BLaER1 treated with 17β-estradiol and CSF1 and Interleukin-3, amounts not matched to agents 10 nM and 100 nM (cell line): ENCODE results near the gene SPATA22.
"Not testable (repeated sequence)": the region's sequence is repeated elsewhere in the genome, so short reads cannot be mapped to it uniquely, and the experiment has no call there.

ENCODE experiments used
- H3K27ac ChIP-seq, 11 experiments: shearing (Covaris generic); formaldehyde crosslinking; 2 replicates each; pipeline ENCODE4 v1.8.1; 2022
- H3K27me3 ChIP-seq, 11 experiments: shearing (Covaris generic); formaldehyde crosslinking; 2 replicates each; pipeline ENCODE4 v1.8.1; 2022
- H3K36me3 ChIP-seq, 11 experiments: shearing (Covaris generic); formaldehyde crosslinking; 2 replicates each; pipeline ENCODE4 v1.8.1; 2022
- H3K4me1 ChIP-seq, 10 experiments: shearing (Covaris generic); formaldehyde crosslinking; 2 replicates each; pipeline ENCODE4 v1.8.1; 2022
- H3K4me2 ChIP-seq, 11 experiments: shearing (Covaris generic); formaldehyde crosslinking; 2 replicates each; pipeline ENCODE4 v1.8.1; 2022
- H3K4me3 ChIP-seq, 10 experiments: shearing (Covaris generic); formaldehyde crosslinking; 2 replicates each; pipeline ENCODE4 v1.8.1; 2022
- H3K9ac ChIP-seq, 11 experiments: shearing (Covaris generic); formaldehyde crosslinking; 2 replicates each; pipeline ENCODE4 v1.8.1; 2022
- H3K9me3 ChIP-seq, 11 experiments: shearing (Covaris generic); formaldehyde crosslinking; replicated peaks in 1 of 11; 2 replicates each; pipeline ENCODE4 v1.8.1; 2022
- H4K20me1 ChIP-seq, 11 experiments: shearing (Covaris generic); formaldehyde crosslinking; 2 replicates each; pipeline ENCODE4 v1.8.1; 2022
- Cebpa-rat ChIP-seq, 11 experiments: shearing (Covaris generic); IDR thresholded peaks; 2 replicates each; pipeline ENCODE4 v1.8.1; 2022

The SPATA22 gene

GRCh38 chr17:3471599-3471998 lies at the start of gene SPATA22:
TSS of gene SPATA22 (minus strand) at chr17:3471819. CDS start at chr17:3469325, 2,494 bp downstream.
- no peaks in the 10 kb centered on the region for H3K27me3 ChIP-seq
- no peak for TF ChIP-seq Cebpa-rat (IDR thresholded peaks at IDR 0.05)
- H3K4me2 ChIP-seq = no peak within 1 kb of the TSS
- H3K4me1 ChIP-seq = peaks cover 0 to 5% (median 0%) of the 10 kb centered on the region in 10 experiments; a peak in 1 of 20 replicates
- no peaks in the 10 kb centered on the region for H4K20me1 ChIP-seq
- H3K9ac ChIP-seq = no peak within 1 kb of the TSS
- no peaks in the 10 kb centered on the region for H3K36me3 ChIP-seq
- no peak within 1 kb of the TSS for H3K4me3 ChIP-seq
- H3K27ac ChIP-seq = no peak within 1 kb of the TSS
- H3K9me3 ChIP-seq = peaks cover 10 to 15% (median 13%) of the 10 kb centered on the region in 11 experiments; a peak in 21 of 22 replicates

- H3K27ac ChIP-seq, H3K27me3 ChIP-seq: not testable (repeated sequence)
Observed at GRCh38 chr17:3519472-3519871, 47.9 kb upstream of the SPATA22 start.

DNA sequence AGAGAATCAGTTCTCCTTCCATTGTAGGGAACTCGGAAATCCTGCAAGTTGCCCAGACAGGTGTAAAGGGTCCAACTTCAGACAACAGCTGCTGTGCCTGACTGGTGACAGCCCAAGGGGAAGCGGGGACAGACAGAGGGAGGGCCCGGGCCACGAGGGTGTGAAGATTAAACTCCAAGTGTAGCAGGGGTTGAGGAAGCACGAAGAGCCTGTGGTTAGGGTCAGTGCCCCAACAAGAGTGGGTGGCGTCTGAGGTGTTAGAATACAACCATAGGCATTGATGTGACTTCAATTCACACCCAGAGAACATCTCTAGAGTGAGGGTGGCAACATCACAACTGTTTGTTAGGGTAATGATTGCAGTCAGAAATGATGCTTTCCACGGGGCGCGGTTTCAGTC lies 43.3 kb upstream of the SPATA22 start:
- Histone ChIP-seq H3K4me1 (no peaks in the 10 kb centered on the region; a peak in 1 of 20 replicates), H3K4me3 (no peak overlapping the region), H3K9ac (no peak overlapping the region), H3K27me3 (no peaks in the 10 kb centered on the region), H3K27ac (no peak overlapping the region), H3K36me3 (no peaks in the 10 kb centered on the region), H4K20me1 (no peaks in the 10 kb centered on the region; a peak in 1 of 22 replicates), H3K4me2 (no peak overlapping the region), H3K9me3 (peaks cover 0 to 10% (median 0%) of the 10 kb centered on the region in 11 experiments; a peak in 1 of 22 replicates)
- no peak for TF ChIP-seq Cebpa-rat (IDR thresholded peaks at IDR 0.05)

More at GRCh38 chr17:3519472-3519871, 47.9 kb upstream of the SPATA22 start:
- H3K36me3 ChIP-seq, H3K4me3 ChIP-seq, H3K9ac ChIP-seq, H3K4me2 ChIP-seq, H4K20me1 ChIP-seq, H3K4me1 ChIP-seq: not testable (repeated sequence)
- peaks cover 0 to 10% (median 0%) of the 10 kb centered on the region in 11 experiments; a peak in 1 of 22 replicates for H3K9me3 ChIP-seq

- H3K4me3 ChIP-seq = not testable (repeated sequence)
Observed at GRCh38 chr17:3514167-3514566, 42.5 kb upstream of the SPATA22 start.

GRCh38 chr17:3513305-3514035 lies 41.9 kb upstream of the SPATA22 start:
- no peak for TF ChIP-seq Cebpa-rat (IDR thresholded peaks at IDR 0.05)
- no peak overlapping the region for H3K4me3 ChIP-seq
- peaks cover 0 to 5% (median 0%) of the 10 kb centered on the region in 11 experiments; a peak in 1 of 22 replicates for H3K9me3 ChIP-seq
- H3K4me2 ChIP-seq = no peak overlapping the region
- no peak overlapping the region for H3K9ac ChIP-seq
- no peaks in the 10 kb centered on the region; a peak in 1 of 20 replicates for H3K4me1 ChIP-seq
- H3K27ac ChIP-seq = no peak overlapping the region
- H4K20me1 ChIP-seq = no peaks in the 10 kb centered on the region
- H3K36me3 ChIP-seq = no peaks in the 10 kb centered on the region
- H3K27me3 ChIP-seq = no peaks in the 10 kb centered on the region

More at GRCh38 chr17:3514167-3514566, 42.5 kb upstream of the SPATA22 start:
- H3K27me3 ChIP-seq, H3K36me3 ChIP-seq, H3K4me2 ChIP-seq, H3K4me1 ChIP-seq, H4K20me1 ChIP-seq, H3K27ac ChIP-seq, H3K9ac ChIP-seq: not testable (repeated sequence)
- peaks cover 0 to 10% (median 0%) of the 10 kb centered on the region in 11 experiments; a peak in 1 of 22 replicates for H3K9me3 ChIP-seq

DNA sequence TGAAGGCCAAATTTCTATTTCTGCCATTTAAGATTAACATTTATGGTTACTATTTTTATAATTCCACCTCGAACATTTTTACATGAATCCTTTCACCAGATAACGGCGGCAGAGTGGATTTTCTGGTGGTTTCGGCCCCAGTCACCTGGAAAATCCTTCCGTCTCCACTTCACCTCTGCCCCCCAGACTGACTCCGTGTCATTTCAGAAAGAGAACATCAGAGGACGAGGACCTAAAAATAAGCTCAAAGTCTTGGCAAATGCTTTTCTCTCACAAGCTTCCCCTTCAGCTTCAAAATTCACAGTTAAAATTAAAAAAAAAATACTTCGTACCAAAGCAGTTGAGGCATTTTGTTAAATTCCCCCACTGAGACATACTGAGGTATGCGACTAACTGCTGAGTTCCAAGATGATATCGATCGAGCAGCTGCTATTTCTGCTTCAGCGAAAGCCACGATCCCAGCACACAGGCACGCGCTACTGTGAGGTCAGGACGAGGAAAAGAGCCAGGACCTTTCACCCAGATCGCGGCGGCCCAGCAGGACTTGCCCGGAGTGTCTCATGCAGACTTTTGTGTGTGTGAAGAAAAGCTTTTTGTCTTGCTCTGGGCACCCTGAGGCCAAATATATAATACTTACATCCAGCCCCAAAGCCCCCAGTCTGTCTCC lies 41.0 kb upstream of the SPATA22 start:
- no peak for TF ChIP-seq Cebpa-rat (IDR thresholded peaks at IDR 0.05)
- Histone ChIP-seq H3K27ac (no peak overlapping the region), H3K9ac (no peak overlapping the region), H4K20me1 (no peaks in the 10 kb centered on the region), H3K4me1 (no peaks in the 10 kb centered on the region; a peak in 1 of 20 replicates), H3K27me3 (no peaks in the 10 kb centered on the region), H3K9me3 (no peaks in the 10 kb centered on the region), H3K4me3 (no peak overlapping the region), H3K4me2 (no peak overlapping the region), H3K36me3 (no peaks in the 10 kb centered on the region)

- no peak overlapping the region for H3K4me2 ChIP-seq
- no peak overlapping the region for H3K9ac ChIP-seq
- no peaks in the 10 kb centered on the region for H3K9me3 ChIP-seq
- no peaks in the 10 kb centered on the region; a peak in 1 of 20 replicates for H3K4me1 ChIP-seq
- no peak for TF ChIP-seq Cebpa-rat (IDR thresholded peaks at IDR 0.05)
- no peak overlapping the region for H3K27ac ChIP-seq
- H3K4me3 ChIP-seq = no peak overlapping the region
- no peaks in the 10 kb centered on the region for H3K27me3 ChIP-seq
- H4K20me1 ChIP-seq = no peaks in the 10 kb centered on the region
- no peaks in the 10 kb centered on the region for H3K36me3 ChIP-seq
Observed at GRCh38 chr17:3511852-3512504, 40.4 kb upstream of the SPATA22 start.

DNA sequence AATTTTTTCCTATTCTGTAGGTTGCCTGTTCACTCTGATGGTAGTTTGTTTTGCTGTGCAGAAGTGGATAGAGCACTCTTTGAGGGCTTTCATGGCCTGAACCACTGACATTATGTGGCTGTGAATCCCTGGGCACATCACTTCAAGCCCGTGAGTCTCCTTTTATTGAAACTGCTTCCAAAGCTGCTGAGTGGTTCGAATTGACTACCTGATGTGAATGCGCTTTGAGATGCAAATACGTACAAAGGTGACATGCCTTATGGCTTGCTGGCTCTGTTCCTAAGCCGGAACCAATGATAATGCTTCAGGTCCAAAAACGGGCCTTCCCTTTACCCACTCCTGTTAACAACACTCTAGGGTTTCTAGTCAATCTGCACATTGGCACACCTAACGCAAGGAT lies 38.5 kb upstream of the SPATA22 start:
- Histone ChIP-seq H3K4me3 (no peak overlapping the region), H4K20me1 (no peaks in the 10 kb centered on the region), H3K36me3 (no peaks in the 10 kb centered on the region), H3K27me3 (no peaks in the 10 kb centered on the region), H3K4me2 (no peak overlapping the region), H3K9ac (no peak overlapping the region), H3K9me3 (no peaks in the 10 kb centered on the region), H3K27ac (no peak overlapping the region), H3K4me1 (no peaks in the 10 kb centered on the region; a peak in 1 of 20 replicates)
- no peak for TF ChIP-seq Cebpa-rat (IDR thresholded peaks at IDR 0.05)

GRCh38 chr17:3507869-3508268 lies 36.2 kb upstream of the SPATA22 start:
- Histone ChIP-seq H3K4me3 (no peak overlapping the region), H3K4me1 (no peaks in the 10 kb centered on the region), H3K27me3 (no peaks in the 10 kb centered on the region), H3K36me3 (no peaks in the 10 kb centered on the region), H3K27ac (no peak overlapping the region), H3K9ac (no peak overlapping the region), H3K4me2 (no peak overlapping the region), H3K9me3 (no peaks in the 10 kb centered on the region), H4K20me1 (no peaks in the 10 kb centered on the region)
- no peak for TF ChIP-seq Cebpa-rat (IDR thresholded peaks at IDR 0.05)
